Pons (tissue), 1 donor: Measurements from ENCODE around the gene MEGF11.

Experiments used
- DNase-seq: peaks from one replicate; pipeline ENCODE4 v3.0.0-alpha.2; 2016; ENCODE audit warnings: low spot score

Gene MEGF11

DNA sequence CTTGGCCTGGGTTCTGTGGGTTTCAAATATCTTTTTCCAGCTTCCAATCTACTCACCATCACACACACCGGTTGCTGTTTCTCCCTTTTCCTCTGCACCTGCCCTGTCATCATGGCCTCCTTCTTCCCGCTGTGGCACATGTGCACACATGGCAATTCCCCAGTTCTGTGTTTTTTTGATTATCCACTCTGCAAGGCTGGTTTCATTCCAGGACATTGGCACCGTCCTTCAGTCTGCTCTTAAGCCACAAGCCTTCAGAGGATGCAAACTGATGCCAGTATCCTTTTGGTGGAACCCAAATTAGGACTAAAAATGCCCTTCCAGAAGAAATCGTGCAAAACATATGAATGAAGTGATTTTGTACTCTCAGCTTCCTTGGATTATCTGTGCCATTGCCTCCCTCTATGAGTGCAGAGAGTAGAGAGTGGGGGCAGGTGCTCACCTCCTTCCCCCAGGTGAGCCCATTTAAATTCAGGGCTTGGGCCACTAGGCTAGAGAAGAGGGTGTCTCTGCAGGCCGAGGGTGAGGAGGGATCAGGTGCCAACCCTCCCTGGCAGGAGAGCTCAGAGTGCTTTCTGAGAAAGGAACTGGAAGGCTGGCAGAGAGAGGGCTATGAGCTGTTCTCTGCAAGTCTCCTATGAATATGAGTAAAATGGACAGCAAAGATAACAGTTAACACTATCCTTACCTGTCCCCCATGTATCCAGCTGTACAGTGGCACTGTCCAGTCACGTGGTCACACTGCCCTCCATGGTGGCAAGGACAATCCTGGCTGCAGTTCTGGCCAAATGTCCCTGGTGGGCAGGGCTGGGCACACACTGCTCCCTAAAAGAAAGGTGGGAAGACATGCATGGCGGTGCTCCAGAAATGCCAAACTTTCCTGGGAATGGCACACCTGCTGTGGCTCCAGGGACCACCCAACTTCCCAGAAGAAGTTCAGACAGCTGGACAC lies 283.4 kb downstream of the MEGF11 start:
- no peak for DNase-seq

DNA sequence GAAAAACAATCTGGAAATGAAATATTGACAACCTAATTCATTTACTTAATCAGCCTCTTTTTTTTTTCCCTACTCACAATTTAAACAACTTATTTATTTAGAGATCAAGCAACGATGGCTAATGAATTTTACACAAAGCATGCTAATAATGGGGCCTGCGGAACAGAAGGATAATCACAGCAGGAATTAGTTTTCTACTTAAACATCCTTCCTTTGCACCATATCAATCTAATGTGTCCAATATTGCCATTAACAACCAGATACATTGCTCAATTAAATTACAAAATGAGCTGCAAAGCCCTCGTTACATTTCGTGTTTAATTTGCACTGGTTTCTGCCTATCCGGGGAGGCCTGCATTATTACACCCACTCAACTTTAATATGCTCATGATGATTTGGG lies 285.0 kb downstream of the MEGF11 start:
- DNase-seq = no peak

DNA sequence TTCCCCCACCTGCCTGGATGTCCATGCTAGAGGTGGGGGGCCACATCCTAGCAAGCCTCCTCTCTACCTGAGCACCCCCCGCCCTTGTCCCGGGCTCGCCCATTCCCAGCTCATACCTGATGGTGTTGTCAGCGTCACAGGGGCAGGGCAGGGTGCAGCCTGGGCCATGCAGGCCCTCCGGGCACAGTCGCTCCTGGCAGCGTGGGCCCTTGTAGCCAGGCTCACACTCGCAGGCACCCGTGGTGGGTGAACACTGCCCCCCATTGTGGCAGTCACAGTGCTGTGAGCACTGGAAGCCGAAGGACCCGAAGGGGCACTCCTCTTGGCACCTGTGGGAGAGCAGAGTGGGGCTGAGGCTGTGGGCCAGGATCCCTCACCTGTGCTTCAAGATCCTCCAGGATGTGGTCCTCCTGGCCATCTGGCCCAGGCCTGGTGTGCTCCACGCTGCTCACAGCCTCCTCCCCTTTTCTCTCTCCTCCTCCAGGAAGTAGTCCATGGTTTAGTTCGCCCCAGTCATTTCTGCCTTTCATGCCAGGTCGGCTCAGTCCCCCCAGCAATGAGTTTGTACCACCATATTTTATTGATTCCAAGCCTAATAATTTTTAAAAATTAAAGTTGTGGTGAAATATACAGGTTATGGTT lies 288.6 kb downstream of the MEGF11 start:
- DNase-seq = no peak

DNA sequence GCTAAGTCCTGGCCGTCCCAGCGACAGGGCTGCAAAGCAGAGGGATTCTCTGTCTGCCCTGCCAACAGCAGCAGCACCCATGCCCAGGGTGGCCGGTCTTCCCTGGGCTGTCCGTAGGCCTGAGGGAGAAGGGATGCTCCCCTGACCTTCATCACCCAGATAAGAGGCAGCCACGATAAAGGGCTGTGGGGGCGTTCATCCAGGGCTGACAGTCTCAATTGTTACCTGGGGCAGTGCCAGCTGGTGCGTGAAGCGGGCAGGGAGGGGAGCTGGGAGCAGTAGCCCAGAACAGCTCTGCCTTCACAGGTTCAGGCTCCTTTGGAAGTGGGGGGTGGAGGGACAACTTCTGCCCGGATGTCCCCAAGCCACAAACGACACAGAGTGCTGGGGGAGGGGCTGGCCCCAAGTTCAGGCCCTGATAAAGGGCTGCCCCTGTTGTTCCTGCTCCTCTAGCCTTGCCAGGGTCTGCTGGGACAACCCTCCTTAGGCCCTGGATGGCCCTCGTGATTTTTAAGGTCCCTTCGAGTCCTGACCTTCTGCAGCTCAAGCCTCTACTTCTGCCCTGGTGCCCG lies 289.6 kb downstream of the MEGF11 start:
- DNase-seq = no peak

DNA sequence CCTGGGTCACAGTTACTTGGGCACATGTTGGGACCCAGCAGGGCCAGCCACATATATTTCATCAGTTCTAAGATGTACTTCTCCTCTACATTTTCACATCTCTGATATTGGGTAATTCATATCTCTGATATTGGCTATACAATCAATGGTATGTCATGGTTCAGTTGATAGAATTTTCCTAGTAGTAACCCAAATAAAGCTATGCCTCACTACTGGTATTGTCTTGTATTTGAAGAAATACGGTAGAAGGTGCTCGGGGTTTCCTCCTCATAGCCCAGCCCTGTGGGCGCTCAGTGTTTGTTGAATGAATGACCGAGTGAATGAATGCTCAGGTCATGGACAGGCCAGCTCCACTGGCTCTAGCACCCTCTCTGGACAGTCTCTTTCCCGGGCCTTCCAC lies 290.2 kb downstream of the MEGF11 start:
- no peak for DNase-seq

DNA sequence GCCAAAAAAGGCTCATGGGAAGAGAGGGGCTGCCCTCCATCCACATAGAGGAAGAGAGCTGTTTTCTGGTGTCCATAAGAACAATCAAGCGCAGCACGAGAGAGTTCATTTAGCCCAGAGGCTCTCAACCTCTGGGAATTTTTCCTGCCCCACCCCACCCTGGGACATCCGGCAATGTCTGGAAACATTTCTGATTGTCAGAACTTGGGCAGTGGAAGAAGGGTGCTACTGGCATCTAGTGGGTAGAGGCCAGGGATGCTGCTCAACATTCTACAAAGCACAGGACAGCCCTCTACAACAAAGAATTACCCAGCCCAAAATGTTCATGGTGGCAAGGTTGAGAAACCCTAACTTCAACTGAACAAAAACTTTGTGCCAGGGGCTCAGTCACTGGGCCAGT lies 291.4 kb downstream of the MEGF11 start:
- peak; percentile 5 for DNase-seq

DNA sequence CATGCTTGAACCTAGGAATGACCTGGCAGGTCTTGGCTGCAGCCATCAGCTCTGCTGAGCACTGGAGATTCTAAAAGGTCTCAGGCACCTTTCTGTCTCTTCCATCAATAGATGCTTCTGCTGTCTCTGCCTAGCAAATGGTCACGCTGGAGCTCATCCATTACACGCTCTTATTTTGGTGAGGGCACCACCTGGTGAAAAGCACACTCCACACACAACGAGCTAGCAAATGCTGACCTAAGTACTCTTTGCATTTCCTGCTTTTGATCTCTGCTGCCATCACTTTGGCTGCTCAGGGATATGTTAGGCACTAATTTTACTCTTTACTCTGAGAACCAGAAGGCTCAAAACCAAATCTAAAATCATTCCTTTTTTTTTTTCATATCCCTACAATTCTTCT lies 293.0 kb downstream of the MEGF11 start:
- no peak for DNase-seq

DNA sequence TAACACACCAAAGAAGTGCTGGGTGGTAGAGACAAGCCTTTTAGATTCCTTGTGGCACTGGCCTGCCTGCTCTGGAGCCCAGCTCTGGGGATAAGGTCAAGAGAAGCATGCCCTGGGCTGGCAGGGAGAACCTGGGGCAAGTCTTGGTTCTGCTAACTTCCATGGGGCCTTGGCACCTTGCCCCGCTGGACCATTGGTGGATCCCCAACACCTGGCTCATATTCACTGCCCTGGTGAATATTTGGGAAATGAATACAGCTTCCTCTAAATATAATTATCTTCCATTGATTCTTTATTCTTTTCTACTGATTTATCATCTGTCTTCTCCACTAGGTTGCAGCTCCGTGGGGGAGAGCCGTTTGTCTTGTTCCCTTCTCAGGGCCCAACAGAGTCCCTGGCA lies 294.7 kb downstream of the MEGF11 start:
- no peak for DNase-seq

DNA sequence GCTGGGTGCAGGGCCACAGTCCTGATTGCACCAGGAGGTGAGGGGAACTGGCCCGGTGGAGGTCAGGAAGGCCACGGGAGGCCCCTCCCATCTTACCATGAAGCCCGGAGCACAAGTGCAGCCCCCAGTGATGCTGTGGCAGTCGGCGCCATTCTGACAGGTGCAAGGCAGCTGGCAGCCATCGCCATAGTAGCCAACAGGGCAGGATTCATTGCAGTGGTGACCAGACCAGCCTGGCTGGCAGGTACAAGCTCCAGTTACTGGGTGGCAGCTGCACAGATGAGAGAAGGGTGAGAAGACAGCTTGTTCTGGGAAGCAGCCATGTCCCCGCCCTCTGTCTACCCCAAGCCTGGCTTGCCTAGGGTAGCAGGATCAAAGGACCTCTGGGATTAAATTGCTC lies 296.1 kb downstream of the MEGF11 start:
- DNase-seq = no peak

DNA sequence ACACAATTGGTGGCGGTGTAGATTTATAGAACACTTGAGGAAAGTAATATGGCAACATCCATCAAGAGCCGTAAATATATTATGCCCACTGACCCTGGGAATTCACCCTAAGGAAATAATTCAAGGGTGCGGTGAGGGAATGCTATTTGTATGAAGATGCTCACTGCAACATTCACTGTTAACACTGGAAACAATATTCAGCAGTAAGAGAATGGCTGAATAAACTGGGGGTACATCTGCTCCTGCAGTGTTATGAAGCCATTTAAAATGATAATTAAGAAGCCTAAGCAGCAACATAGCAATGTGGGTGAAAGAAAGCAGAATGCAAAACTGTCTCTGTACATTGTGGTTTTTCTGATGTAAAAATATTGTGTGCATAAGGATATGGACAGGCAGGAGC lies 296.7 kb downstream of the MEGF11 start:
- DNase-seq = no peak

DNA sequence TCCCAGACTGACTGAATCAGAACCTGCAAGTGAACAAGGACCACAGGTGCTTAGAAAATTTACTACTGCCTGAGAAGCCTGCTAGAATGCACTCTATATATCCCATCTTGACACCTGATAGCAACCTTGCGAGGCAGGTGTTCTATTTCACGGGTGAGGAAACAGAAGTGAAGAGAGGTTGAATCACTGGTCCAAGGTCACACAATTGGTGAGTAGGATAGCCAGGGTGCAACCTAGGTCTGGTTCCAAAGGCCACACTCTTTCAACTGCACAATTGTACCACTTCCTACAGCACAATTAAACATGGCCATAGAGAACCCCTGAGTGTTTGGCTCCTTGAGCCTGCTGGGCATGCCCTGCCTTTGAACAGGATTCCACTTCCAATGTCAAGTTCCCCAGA lies 297.2 kb downstream of the MEGF11 start:
- DNase-seq = no peak

DNA sequence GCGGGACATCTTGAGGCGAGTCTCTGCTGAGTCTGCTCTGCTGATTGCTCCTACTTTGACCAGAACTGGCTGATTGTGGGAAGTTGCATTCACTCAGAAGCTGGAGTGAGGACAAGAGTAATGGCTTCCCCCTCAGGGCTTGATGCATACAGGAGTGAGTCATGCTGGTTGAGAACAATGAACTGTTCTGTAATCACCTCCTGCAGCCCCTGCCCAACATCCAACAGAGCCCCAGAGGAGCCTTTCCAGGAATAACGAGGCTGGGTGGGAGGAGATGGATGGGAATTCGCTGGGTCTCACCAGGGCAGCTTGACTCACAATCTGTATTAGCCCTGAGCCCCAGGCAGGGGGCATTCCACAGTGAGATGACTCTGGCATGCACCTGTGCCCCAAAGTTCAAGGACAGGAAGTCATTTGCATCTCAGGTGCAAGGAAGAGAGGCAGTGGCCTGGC lies 299.2 kb downstream of the MEGF11 start:
- DNase-seq = no peak

DNA sequence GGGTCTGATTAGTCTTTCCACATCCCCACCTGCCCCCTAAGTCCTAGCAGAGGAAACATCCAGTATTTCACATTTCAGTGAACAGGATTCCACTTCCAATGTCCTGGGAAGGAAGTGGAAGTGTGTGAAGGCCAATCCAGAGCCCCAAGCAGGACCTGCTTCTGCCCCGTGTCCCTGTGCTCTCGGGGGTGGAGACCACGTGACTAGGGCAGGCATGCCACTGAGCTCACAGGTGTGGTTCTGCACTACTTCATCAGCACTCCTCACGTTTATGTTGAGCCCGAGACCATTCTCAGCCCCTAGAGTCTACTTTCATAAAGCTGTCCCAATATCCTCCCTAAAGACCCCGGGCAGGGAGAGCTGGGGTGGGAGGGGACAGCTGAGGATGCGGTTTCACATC lies 299.9 kb downstream of the MEGF11 start:
- DNase-seq = no peak

DNA sequence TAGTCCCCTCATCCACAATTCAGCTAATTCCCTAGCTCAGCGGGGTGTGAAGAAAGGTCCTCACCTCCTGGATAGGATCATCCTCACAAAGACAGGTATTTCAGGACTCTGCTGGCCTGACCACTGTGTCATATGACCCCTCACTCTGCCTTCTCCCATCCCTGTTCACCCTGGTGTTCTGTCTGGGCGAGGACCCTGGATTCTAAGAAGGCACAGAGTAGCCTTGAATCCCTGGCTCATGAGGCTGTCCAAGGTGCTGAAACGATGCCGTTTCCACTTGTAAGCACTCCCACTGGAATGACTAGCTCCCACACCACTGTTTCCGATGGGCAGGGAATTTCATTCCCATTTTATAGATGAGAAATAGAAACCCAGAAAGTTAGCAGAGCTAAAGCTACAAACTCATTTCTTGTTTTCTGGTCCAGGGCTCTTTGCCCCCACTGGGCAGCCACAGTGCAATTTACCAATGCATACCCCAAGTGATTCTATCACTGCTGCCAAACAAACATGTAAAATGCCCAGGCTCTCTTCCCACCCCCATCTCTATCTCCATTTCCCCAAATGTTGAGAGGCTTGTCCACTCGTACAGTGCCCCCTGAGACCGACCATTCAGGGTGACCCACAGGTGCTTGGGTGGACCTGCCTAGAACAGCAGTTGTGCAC lies 301.0 kb downstream of the MEGF11 start:
- DNase-seq = no peak

DNA sequence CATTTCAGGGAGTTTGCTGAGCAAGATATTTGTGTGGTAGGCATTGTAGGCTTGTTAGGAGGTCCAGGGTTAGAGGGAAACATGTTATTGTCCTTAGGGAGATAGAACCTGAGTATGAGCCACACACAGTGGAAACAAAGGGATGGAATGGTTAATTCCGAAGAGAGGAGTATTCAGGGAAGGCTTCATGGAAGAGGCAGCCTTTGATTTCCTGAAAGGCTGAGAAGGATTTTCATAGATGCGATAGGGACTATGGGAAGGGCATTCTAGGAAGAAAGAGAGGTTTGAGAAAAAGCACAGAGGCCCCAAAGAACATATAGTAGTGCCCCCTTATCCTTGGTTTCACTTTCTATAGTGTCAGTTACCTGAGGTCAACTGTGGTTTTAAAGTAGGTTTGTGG lies 302.5 kb downstream of the MEGF11 start:
- no peak for DNase-seq

DNA sequence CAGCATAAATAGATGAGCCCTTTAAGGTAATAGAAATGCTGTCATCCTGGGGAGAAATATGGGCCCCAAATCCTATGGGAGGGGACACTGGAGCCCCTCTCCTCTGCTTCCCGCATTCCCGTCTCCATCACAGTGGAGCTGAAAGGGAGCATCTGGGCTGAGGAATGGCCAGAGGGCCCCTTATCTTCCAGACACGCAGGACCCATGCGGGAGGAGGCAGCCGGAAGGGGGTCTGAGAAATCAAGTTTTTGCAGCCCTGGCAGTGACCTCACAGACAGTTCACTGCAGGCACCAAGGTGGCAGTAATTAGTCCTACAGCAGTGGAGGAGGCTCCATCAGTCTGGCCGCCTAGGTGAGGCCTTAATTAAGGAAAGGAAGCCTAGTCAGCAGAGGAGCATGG lies 304.1 kb downstream of the MEGF11 start:
- no peak for DNase-seq

DNA sequence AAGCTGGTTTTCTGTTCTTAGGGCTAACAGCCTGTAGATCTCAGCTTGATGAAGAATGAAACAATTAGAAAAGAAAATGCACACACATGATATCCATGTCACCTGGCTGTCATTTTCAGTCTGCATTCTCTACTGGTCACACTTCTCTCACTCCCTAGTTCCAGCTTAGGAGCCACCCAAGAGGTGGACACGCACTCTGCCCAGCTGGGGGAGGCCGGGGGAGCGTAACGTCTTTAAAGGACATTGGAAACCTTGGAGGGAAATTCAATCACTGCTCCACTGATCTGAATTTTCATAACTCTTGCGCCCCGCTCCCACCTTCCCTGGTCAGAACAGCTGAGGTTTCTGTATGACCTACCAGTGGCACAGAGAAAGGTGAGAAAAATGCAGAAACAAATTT lies 304.5 kb downstream of the MEGF11 start:
- no peak for DNase-seq

DNA sequence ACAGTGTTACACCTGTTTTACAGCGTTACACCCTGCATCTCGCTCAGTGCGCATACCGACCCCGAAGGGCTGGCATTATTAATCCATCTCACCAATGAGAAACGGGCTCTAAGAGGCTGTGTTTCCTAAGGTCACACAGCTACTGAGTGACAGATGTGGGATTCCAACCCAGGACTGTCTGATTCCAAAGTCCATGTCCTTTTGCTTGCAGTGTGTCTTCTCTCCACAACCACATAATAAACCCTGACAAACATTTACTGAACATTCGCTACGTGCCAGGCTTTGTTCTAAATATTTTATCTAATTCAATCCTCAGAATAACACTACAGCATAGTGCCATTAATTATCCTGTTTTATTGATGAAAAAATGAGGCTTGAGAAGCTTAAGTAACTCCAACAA lies 305.2 kb downstream of the MEGF11 start:
- no peak for DNase-seq

DNA sequence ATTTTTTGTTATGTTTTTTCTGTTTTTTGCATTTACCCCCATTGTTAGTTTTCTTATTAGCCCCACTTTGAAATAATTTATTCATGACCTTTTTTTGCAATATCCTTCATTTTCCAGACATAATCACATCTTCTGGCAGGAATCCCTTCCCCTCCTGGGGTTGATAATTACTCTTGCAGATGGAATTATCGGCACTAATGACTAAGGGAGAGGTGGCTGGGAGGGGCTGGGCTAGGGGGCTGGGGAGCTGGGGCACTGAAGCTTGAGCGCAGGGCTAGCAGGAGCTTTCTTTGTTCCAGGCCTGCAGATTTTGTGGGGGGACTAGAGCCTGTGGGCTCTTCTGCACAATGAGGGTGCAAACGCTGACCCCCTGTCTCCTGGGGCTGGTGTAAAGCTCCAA lies 306.5 kb downstream of the MEGF11 start:
- DNase-seq = no peak

DNA sequence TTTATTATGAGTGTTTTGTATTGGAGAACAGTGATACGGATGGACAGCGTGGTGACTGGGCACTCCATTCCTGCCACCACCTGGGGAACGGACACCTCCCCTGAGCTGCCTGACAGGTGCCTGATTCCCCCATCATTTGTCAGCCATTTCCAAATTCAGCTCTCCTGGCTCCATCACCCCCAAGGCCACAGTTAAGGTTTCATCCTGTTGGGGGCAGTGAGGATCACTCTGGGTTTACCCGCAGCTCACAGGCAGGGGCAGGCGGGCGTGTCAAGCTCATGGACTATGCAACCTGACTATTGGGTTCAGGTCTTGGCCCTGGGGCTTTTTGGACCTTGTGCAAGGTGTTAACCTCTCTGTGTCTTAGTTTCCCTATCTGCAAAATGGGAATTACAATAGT lies 307.9 kb downstream of the MEGF11 start:
- no peak for DNase-seq

DNA sequence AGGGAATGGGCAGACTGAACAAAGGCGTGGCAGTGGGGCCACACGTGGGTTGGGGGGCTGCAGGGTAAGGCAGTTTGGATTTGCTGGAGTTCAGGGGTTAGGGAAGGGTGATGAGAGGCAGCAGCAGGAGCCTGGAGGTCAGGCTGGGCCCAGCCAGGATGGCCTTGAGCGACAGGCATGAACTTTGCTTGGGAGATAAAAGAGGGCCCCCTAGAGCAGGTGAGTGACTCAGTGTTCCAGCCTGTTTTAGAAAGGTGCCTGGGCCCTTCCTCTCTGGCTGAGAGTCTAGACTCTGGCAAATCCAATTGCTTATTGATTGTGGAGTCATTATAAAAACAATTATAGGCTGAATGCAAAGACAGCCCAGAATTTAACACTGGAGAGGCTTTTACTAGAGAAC lies 309.1 kb downstream of the MEGF11 start:
- no peak for DNase-seq

DNA sequence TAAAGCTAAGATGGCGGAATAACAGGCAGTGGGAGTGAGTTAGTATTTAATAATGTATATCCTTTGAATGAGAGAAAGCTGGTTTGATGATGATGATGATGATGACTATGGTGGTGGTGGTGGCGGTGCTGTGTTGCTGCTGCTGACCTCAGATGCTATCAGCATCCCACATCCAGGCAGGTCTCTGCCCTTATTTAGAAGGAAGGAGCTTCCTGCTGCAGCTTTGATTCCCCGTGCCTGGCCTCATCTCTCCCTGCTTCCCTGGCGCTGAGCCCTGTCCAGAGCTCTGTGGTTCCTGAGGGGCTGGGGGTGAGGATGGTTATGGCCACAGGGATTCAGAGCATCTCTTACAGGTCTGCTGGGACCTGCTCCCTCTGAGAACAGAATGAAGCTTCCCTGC lies 311.1 kb downstream of the MEGF11 start:
- DNase-seq = no peak

DNA sequence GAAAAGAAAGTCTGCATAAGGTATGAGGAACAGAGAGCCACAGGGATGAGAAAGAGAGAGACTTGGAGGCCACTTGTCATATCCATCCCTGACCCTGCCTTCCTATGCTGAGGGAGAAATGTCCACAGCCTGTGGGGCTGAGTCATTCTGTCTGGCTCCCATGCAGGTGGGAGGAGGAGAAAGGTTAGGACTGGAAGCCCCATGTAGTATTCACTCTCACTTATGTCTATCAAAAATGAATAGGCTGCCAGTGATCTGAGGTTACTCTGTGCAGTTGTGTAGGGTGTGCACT lies 313.0 kb downstream of the MEGF11 start:
- no peak for DNase-seq
